Amygdala (tissue), 56 donors: Measurements from ENCODE around the gene KMT2B.

ENCODE experiments used
- DNase-seq, 56 donors: peaks; one replicate each; lab custom pipeline; 2025; lab: John Stamatoyannopoulos, UW

Gene KMT2B

DNA sequence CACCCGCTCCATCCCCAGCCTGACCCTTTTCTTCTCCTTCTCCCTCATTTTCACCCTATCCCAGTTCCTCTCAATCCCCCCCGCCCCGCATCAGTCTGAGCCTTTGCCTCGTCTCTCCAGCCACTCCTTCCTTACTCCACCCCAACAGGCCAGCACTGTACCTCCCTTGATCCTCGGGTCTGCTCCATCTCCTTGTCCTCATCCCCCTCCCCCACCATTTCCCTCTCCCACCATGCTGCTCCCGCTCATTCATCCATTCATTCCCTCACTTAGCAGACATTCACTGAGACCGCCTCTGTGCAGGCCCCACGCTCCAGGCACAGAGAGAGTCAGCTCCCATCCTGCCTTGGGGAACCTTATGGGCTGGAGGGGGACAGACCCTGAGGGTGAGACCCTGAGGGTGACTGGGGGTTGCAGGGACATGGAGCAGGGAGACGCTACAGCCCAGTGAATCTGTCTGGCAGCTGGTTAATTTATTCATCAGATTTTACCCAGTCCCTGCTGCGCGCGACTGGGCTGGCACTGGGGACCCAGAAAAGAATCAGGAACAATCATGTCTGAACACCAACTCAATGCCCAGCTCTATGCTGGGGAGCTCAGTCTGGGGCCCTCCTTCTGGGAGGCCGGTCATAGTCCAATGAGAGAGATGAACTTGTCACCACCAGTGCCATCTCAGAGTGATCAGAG is 58.4 kb downstream of the KMT2B start:
- DNase-seq, result peak in 3 of 56 donors; percentile 18 to 33 (median 28)

DNA sequence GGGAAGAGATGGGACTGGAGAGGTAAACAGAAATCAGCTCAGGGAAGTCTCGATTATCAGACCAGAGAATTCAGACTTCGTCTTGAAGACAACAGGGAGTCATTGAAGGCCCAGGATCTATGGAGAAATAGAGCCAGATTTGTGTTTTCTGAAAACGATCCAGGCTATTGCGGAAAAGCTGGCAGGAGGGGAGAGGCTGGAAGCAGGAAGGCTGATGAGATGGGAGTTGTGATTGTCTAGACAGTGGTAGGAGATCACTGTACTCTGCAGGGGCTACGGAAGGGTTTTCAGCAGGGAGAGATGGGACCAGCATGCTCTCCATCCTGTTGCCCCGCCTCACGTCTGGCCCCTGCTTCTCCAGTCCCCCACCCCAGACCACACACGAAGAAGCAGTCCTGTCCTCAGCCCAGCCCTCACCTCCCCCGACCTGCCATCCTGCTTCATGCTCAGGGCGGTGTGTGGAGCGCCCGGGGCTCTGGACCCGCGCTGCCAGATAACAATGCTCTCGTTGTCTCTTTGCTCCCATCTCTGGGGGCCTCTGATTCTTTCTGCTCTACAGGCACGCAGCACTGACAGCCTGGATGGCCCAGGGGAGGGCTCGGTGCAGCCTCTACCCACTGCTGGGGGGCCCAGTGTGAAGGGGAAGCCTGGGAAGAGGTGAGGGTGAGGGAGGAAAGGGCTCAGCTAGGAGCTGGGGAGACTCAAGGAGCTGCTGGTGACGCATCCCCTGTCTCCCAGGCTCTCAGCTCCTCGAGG is 59.5 kb downstream of the KMT2B start:
- peak in 23 of 56 donors; percentile 9 to 55 (median 34) for DNase-seq

DNA sequence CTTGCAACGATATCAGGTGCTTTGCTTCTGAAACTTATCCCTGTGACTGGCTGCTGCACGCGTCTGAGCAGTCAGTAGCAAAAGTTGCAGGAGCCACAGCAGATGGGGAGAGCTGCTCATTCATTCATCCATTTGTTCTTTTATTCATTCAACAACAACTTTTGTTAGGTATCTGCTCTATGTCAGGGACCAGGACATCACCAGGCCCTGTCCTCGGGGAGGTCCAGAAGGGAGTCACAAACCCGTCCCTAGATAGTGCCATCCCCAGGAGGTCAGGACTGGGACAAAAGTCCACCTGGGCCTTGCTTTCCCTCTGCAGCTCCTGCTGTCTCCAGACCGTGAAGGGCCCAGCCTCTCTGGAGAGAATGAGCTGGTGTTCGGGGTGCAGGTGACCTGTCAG is 60.2 kb downstream of the KMT2B start:
- no peak for DNase-seq

- no peak for DNase-seq
Measured at GRCh38 chr19:35779033-35779432, 61.2 kb downstream of the KMT2B start.

DNA sequence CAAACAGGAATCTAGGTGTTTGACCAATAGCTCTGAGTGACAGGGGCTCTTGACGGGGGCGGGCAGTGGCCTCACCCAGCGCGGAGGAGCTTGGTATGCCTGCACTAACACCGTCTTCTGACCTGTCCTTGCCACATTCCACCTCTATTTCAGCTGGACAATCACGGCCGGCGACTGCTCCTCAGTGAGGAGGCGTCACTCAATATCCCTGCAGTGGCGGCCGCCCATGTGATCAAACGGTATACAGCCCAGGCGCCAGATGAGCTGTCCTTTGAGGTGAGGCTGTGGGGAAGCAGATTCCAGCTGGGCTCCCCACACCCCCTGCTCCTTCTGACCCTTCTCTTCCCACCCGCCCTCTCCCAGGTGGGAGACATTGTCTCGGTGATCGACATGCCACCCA is 62.3 kb downstream of the KMT2B start:
- DNase-seq, result no peak

- DNase-seq, result no peak
Measured at GRCh38 chr19:35780717-35781116, 62.9 kb downstream of the KMT2B start.

GRCh38 chr19:35781650-35782049 is 63.8 kb downstream of the KMT2B start:
- DNase-seq, result no peak

- DNase-seq, result no peak
Measured at GRCh38 chr19:35782589-35782988, 64.8 kb downstream of the KMT2B start.

DNA sequence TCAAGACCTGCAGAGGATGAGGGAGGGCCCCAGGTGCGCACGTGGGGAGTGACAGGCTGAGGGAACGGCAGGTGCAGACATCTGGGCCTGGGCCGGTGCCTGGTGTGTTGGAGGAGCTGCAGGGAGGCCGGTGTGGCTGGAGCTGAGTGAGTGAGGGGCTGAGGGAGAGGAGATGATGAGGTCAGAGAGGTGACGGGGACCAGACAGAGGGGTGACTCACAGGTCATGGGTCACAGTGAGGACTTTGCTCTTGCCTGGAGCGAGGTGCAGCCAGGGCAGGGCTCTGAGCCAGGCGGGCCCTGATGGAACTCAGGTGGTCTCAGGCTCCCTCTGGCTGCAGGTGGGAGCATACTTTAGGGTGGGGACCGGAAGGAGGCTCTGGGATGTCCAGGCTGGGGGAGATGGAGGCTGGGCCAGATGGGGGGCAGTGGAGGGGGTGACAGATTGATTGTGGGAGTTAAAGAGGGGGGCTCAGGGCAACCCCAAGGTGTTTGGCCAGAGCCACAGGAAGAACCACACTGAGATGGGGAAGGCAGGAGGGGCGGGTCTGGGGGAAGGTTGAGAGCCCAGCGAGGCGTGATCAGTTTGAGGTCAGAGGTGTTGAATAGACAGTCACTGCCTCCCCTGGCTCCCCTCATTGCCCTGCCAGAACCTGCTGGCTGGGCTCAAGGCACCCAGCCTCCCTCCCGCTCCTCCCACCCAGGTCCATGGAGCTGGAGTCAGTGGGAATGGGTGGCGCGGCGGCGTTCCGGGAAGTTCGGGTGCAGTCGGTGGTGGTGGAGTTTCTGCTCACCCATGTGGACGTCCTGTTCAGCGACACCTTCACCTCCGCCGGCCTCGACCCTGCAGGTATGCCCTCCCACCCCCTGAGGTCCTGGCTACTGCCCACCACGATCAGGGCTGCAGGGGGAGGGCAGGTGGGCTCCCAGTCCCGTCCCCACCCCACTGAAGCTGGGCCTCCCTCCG is 65.9 kb downstream of the KMT2B start:
- DNase-seq, result no peak

- no peak for DNase-seq
Measured at GRCh38 chr19:35784503-35785338, 66.9 kb downstream of the KMT2B start.

GRCh38 chr19:35785339-35785627 is 67.5 kb downstream of the KMT2B start:
- no peak for DNase-seq

GRCh38 chr19:35786299-35787160 is 68.7 kb downstream of the KMT2B start:
- DNase-seq, result no peak

DNA sequence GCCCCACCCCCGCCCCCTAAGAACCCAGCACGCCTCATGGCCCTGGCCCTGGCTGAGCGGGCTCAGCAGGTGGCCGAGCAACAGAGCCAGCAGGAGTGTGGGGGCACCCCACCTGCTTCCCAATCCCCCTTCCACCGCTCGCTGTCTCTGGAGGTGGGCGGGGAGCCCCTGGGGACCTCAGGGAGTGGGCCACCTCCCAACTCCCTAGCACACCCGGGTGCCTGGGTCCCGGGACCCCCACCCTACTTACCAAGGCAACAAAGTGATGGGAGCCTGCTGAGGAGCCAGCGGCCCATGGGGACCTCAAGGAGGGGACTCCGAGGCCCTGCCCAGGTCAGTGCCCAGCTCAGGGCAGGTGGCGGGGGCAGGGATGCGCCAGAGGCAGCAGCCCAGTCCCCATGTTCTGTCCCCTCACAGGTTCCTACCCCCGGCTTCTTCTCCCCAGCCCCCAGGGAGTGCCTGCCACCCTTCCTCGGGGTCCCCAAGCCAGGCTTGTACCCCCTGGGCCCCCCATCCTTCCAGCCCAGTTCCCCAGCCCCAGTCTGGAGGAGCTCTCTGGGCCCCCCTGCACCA is 69.5 kb downstream of the KMT2B start:
- DNase-seq, result no peak
